Superior temporal gyrus (tissue), 1 donor: ENCODE data around the gene MOB3B.

ENCODE experiments used
- DNase-seq: peaks from one replicate; pipeline ENCODE4 v3.0.0-alpha.2; 2016; ENCODE audit errors: extremely low spot score

MOB3B gene

GRCh38 chr9:27339661-27340284 is 189.8 kb downstream of the MOB3B start:
- peak; percentile 73 for DNase-seq

DNA sequence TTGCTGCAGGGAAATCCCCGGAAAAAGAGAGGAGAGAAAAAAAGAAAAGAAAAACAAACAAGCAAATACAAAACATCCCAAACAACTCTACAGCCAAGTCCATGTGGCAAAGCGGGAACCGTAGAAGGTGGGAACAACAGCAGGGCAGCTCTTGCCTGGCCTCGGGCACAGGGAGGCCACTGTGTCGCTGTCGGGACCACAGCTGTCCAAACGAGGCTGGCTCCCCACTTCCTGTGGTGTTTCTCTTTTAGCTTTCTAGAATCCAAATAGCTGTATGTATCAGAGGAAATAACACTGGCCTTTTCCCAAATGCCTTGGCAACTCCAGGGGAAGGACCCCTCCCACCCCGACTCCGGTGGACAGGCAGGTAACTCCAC is 191.1 kb downstream of the MOB3B start:
- DNase-seq, result peak; percentile 48

GRCh38 chr9:27337833-27338526 is 191.6 kb downstream of the MOB3B start:
- peak; percentile 60 for DNase-seq

DNA sequence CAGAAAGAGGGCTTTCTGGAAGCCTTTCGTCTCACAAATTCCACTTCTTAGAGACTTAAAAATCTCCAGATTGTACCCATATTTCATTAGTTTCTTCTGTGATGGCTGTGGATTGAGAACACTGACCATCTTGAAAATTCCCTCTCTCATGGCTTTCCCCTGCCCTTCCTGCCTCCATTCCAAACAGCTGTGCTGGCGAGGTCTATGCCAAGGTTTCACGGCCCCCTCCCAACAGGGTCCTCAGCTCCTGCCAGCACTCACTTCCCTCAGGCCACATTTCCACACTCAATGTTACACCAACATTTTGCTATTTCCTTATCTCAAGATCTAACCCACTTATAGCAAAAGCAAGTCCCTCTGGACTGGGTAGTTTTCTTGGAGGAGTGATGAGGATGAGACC is 192.4 kb downstream of the MOB3B start:
- peak; percentile 9 for DNase-seq

DNA sequence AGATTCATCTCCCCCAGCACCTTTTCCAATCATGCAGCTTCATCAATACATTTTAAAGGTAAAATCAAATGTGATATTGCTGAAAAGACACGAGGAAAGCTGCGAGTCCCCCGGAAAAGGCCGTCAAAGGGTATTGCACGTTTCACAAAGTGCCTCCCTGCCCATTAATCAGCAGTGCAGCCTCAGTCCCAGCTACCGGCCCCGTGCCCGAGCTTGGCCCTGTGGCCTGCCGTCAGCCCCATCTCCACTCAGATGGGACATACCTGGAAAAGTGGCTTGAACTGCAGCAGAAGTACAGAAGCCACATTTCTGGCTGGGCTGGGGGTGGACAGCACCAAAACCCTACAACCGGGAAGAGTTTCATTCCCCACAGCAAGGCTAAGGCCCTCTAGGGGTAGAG is 192.8 kb downstream of the MOB3B start:
- DNase-seq, result no peak

- no peak for DNase-seq
These were observed 193.5 kb downstream of the MOB3B start for GRCh38 chr9:27336126-27336525.

GRCh38 chr9:27335075-27335474 is 194.5 kb downstream of the MOB3B start:
- DNase-seq, result no peak

DNA sequence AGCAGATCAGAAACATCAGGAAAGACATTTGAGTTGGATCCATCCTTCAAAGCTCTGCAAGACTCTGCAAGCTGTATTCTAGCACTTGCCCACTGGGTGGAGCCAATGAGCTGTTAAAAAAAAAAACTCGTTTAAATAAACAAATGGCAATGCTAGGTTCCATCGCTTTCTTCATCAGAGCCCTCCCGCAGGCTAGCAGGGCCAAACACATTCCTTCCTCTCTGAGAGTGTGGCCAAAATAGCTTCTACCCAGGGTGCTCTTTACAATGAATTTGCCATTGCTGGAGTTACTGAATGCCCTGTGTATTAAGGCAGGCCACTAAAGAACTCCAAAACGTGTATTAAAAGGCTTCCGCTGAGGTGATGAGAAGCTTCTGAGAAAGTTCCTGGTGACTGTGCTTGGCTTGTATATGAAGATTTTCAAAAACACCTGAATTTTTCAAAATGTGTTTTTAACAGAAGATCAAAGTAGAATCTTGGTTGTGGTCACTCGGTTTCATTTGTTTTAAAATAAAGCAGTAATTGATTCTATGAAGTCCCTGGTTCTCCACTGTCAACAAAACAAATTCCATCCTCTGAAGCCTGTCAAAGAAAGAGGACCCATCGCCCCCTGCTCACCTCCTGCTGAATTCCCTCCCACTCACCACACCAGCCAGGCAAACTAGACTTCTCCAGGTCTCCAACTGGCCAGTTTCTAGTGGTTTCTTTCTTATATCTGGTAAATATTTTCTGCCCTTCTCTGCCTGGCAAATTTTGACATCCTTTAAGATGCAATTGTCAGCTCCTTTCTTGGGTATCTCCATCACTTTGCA is 196.2 kb downstream of the MOB3B start:
- DNase-seq, result peak; percentile 98

DNA sequence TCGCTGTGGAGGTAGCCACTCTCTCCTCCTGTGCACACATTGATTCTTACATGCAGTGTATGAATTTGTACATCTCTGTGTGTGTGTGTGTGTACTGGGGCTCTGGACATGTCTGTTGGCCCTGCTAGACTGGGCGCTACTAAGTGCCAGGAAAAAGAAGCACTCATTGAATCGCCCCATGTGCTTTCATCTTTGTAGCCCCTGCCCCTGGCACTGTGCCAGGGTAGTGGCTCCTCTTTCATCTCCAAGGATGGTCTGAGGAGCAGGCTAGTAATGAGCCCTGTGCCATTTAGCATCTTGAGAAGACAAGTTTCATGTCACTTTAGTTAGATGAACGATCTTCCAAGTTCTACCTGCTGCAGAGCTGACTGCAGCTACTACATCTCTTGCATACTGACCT is 198.2 kb downstream of the MOB3B start:
- no peak for DNase-seq

DNA sequence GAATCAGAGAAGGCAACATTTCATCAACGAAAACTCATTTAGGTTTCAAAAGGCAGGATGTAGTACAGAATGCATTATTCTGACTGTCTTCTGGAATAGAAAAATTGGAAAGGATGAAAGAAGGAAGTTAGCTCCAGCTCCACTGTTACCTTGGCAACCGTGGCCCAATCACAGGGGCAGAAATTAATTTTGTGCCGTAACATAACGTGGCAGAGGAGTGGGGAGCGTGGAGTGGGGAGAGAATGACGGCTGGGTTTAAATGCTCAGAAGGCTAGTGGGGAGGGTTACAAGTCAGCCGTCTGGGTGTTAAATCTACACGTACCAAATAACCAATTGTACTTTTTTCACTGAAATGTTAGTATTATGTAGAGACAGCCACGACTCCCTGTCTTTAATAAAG is 200.3 kb downstream of the MOB3B start:
- DNase-seq, result peak; percentile 62

- no peak for DNase-seq
These were observed 201.1 kb downstream of the MOB3B start for GRCh38 chr9:27328483-27328882.

GRCh38 chr9:27311184-27311583 is 218.4 kb downstream of the MOB3B start:
- DNase-seq, result no peak

DNA sequence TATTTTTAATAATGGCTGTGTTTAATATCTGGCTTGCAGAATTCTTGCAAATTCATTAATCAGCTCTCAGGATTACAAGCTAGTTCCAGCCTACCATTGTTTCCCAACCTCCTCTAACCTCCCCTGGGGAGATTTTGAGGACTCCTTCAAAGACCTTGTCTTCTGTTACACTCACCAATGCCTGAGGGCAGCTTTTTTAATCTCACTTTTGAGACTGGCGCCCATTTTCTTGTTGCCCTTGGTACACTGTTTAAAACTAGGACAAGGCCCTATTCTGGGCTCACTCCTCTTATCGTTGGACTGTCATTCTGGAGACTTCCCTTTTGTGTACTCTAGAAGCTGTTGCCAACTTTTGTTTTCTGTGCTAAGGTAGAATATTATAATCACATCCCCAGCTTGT is 219.0 kb downstream of the MOB3B start:
- no peak for DNase-seq

DNA sequence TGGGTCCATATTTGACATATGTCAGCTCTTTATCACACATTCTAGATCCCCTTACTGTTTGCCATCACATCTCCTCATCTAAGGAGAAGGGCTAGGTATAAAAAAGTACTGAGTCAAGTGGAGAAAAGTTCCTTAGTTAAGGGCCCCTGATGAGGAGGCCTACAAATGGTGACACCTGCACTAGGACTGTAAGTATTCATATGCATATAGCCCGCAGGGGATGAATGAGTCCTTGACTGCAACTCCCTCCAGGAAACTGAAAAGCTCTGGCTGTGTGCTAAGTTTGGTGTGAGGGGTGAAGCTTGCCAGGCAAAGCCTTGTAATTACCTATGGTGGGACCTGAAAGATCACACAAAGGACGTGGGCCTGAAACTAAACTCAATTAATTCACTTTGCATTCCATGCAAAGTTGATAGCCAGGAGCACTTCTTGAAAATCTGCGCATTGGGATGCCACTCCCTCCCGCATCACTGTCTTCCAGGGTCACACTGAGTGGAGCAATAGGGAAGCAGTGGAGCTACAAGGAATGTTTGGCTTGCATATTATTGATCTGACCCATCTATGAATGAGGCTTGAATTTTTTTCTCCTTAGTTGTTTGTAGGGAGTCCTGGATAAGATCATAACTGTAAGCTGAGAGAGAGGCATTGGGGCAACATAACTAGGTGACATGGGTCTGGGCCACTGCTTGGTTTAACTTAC is 220.8 kb downstream of the MOB3B start:
- no peak for DNase-seq

- no peak for DNase-seq
These were observed 225.1 kb downstream of the MOB3B start for GRCh38 chr9:27304521-27304920.

- DNase-seq, result no peak
These were observed 226.4 kb downstream of the MOB3B start for GRCh38 chr9:27303219-27303618.

DNA sequence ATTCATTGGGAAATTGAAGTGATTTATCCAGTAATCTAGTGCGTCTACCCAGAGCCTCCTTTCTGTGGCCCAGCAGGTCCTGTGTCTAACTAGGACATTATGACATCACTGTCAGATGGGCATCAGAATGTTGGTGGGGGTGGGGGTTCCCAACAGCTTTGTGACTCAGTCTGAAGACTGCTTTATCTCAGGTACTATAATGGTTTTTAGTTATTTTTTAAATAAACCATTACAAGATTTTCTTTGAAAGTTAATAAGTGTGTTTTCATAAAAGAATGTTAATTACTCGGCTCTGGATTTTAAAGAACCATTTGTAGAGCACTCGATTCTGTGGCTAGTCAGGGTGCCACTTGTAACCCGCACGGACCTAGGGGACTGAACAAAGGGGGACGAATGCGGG is 232.6 kb downstream of the MOB3B start, which contains the start of gene EQTN:
EQTN (minus strand) TSS at position 101 of the 400 bp plus-strand sequence; CDS start at position 6, 95 bp downstream.
- DNase-seq, result no peak

GRCh38 chr9:27293996-27294395 is 235.6 kb downstream of the MOB3B start:
- no peak for DNase-seq

DNA sequence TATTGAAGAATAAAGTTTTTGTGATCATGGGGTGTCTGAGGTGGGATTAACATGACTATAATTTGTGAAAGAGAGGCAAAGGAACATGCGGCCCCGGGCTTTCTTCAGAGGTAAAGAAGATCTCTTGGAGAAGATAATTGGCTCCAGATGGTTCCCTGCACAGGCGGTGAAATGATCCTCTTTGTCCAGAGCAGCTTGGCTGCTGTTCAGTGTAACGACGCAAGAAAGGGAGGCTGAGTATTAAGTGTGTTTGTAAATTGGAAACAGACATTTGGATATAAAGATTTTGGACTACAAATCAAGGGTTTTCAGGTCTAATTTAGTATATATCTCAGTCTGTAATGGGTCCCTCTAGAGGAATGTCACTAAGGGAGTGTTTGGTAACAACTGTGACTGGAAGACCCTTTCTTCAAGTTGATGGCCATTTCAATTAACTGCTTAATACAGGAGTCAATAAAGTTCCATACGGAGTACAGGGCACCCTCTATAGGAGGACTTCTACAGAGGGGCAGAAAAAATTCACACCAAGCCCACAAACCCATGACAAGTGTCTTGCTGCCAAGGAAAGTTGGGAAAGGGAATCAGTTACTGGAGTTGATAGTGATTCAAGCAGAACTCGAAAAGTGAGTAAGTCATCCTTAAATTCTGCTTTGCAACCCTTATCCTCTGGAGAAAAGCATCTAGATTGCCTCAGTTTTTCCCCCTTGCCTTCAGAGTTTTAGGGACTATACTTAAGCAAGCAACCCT is 236.8 kb downstream of the MOB3B start:
- DNase-seq, result no peak

DNA sequence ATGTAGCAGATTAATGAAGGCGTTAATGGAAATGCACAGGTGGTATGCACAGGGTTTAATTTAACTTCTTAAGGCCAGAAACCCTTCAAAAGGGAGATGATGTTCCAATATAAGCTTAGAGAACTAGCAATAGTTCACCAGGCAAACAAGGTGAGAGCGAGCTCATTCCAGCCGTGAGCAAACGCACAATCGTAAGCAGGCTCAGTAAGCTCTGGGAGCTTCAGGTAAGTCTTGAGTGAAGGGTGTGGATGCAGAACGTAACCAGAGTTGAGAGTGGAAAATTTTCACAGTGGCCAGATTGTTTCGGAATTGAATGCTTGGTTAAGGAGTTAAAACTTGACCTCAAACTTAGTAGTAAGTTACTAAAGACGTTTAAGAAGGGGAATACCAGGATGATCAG is 238.3 kb downstream of the MOB3B start:
- DNase-seq, result no peak

GRCh38 chr9:27282269-27282668 is 247.3 kb downstream of the MOB3B start:
- DNase-seq, result no peak
